Spleen (tissue), 11 donors: ENCODE measurements around the gene DVL1. TPM values are rescaled to one million over a fixed set of nuclear protein-coding genes. Genes with fewer than 3 reads are reported as not detected.

Experiments used
- DNase-seq: peaks from one replicate; pipeline ENCODE4 v3.0.0-alpha.2; 2020
- H3K27ac ChIP-seq, 8 donors: fragments of 200-600 bp; sonication (generic) in 7 of 8; 1 replicate in 4 of 8; 2 replicates in 4 of 8; pipeline versions ENCODE4 v1.5.0 to v1.8.0; 2016 to 2021; ENCODE audit warnings: inconsistent platforms in 4 of 8, mild to moderate bottlenecking in 4 of 8, moderate library complexity in 1 of 8
- H3K27me3 ChIP-seq, 7 donors: fragments of 200-600 bp; sonication (generic) in 6 of 7; replicated peaks in 1 of 7; 1 replicate in 4 of 7; 2 replicates in 3 of 7; pipeline versions ENCODE4 v1.5.0 to v1.8.0; 2016 to 2021; ENCODE audit warnings: inconsistent platforms in 3 of 7, mild to moderate bottlenecking in 1 of 7
- H3K36me3 ChIP-seq, 6 donors: fragments of 200-600 bp; sonication (generic) in 5 of 6; 1 replicate in 4 of 6; 2 replicates in 2 of 6; pipeline versions ENCODE4 v1.5.0 to v1.8.0; 2016 to 2021; ENCODE audit warnings: inconsistent platforms in 2 of 6
- H3K4me1 ChIP-seq, 6 donors: fragments of 200-600 bp; sonication (generic) in 5 of 6; 1 replicate in 3 of 6; 2 replicates in 3 of 6; pipeline versions ENCODE4 v1.5.0 to v1.8.0; 2016 to 2021; ENCODE audit warnings: inconsistent platforms in 3 of 6
- H3K4me3 ChIP-seq, 8 donors: fragments of 200-600 bp; sonication (generic) in 7 of 8; 1 replicate in 4 of 8; 2 replicates in 4 of 8; pipeline versions ENCODE4 v1.5.0 to v1.8.0; 2016 to 2021; ENCODE audit warnings: inconsistent platforms in 4 of 8, mild to moderate bottlenecking in 4 of 8, moderate library complexity in 2 of 8
- H3K9me3 ChIP-seq, 8 donors: fragments of 200-600 bp; sonication (generic) in 7 of 8; 1 replicate in 4 of 8; 2 replicates in 4 of 8; pipeline versions ENCODE4 v1.5.0 to v1.8.0; 2016 to 2021; ENCODE audit warnings: inconsistent platforms in 4 of 8
- POLR2A ChIP-seq, 3 donors: fragments of 450-650 bp; IDR thresholded peaks; one replicate each; pipeline ENCODE4 v1.5.1; 2017; ENCODE audit warnings: antibody characterized with exemption in 3 of 3, mild to moderate bottlenecking in 1 of 3
- POLR2AphosphoS5 ChIP-seq, 3 donors: sonication (generic); formaldehyde crosslinking; IDR thresholded peaks; one replicate each; pipeline ENCODE4 v1.5.1; 2017; ENCODE audit warnings: antibody characterized with exemption in 3 of 3
- whole genome bisulfite sequencing, 5 donors: extraction: QIAGEN DNeasy Blood & Tissue Kit in 3 of 5; methylation state at CpG; one replicate each; pipeline versions ENCODE4 v1.1.5 to v1.1.7; 2013 to 2018; 5-methylcytosine and 5-hydroxymethylcytosine counted together
- intact Hi-C: fragments of 100-400 bp; cut with DNase I; formaldehyde crosslinking; loops from one replicate; pipeline ENCODE4 v1.15.0; 2023; ENCODE audit warnings: low total_unique reads
- polyA plus RNA-seq, 3 donors: library from polyadenylated mRNA; stranded (reverse); fragments of 200-250 nt; gene quantifications; one replicate each; pipeline ENCODE4 v1.2.1, GENCODE V29; 2013
- total RNA-seq, 7 donors: library from RNA; depleted of rRNA in 3 of 7; stranded (reverse); fragments of >200 nt in 3 of 7; fragmentation: NEBNext Ultra II Directional in 4 of 7; extraction: Animal tissue kit (Norgen Biotek cat#: 25700) in 4 of 7; gene quantifications; one replicate each; pipeline versions ENCODE4 v1.1.0 to v1.2.1, GENCODE V29; 2016 to 2021
- TF ChIP-seq, protein P1 (sequence below), 11 experiments: fragments of 200-600 bp in 7 of 11; fragments of 450-650 bp in 4 of 11; sonication (generic) in 4 of 11; IDR thresholded peaks in 8 of 11; conservative IDR thresholded peaks in 3 of 11; 1 replicate in 7 of 11; 2 replicates in 4 of 11; pipeline versions ENCODE4 v1.4.0 to v1.8.0; 2016 to 2021; ENCODE audit warnings: antibody characterized with exemption in 11 of 11, inconsistent platforms in 4 of 11, mild to moderate bottlenecking in 1 of 11
- donor health status: healthy with polysubstance abuse.
- donor health status: DM: no; HTN: no; CAD: no; lungs with moderate emphysema.
- donor health status: DM: no; HTN: no; CAD: no.
- donor health status: Bipolar disorder and iron deficiency.
- donor health status: healthy.
- donor health status: DM: no; HTN: no; CAD: no.
- donor health status: DM: yes; HTN: yes; CAD: no.

The DVL1 gene
- total and polyA plus RNA-seq, 10 donors, result 18.1 to 59.1 (median 39.2) TPM

- no peak overlapping the region for H3K27ac ChIP-seq
- no peak overlapping the region for H3K4me3 ChIP-seq
- no peaks in the 10 kb centered on the region for H3K27me3 ChIP-seq
- no peak for DNase-seq
- WGBS, 5 donors, result 77 to 88% (median 79%) methylated on average over 16 to 31 of the region's 31 CpGs
- H3K36me3 ChIP-seq, result peaks cover 0 to 12% (median 0%) of the 10 kb centered on the region in 6 donors
- no peaks in the 10 kb centered on the region for H3K9me3 ChIP-seq
- no peak for TF ChIP-seq POLR2A (IDR thresholded peaks at IDR 0.05)
- peak in 2 of 3 donors; percentile 8 to 28 for TF ChIP-seq POLR2AphosphoS5 (IDR thresholded peaks at IDR 0.05)
- peaks cover 31 to 55% (median 37%) of the 10 kb centered on the region in 6 donors for H3K4me1 ChIP-seq
- intact Hi-C loops, result no loop called here
These were observed 46.2 kb downstream of the DVL1 start for GRCh38 chr1:1302951-1303509.

DNA sequence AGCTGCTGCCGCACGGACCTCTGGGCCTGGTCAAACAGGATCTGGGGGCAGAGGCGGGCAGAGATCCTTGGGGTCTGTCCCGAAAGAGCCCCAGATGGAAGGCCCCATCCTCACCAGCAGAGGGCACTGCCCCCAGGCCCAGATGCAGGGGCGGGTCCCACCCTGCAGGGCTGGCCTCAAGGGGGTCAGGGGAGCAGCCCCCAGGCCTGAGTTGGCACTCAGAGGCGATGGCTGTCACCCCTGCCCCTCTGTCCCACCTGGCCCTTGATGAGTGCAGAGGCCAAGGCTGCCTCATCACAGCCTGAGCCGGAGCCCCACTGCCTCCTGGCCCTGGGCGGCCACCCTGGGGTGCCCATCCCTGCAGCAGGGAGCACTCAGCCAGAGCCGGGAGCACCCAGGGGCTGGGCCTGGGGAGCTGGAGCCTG is 47.2 kb downstream of the DVL1 start:
- H3K9me3 ChIP-seq, result no peaks in the 10 kb centered on the region
- intact Hi-C loops, result no loop called here
- DNase-seq, result no peak
- no peak overlapping the region for H3K4me3 ChIP-seq
- H3K4me1 ChIP-seq, result peaks cover 27 to 50% (median 33%) of the 10 kb centered on the region in 6 donors
- H3K27me3 ChIP-seq, result no peaks in the 10 kb centered on the region
- no peak overlapping the region for H3K27ac ChIP-seq
- 85 to 95% (median 91%) methylated on average over 6 to 9 of the region's 9 CpGs for WGBS, 5 donors
- TF ChIP-seq, protein P1, sequence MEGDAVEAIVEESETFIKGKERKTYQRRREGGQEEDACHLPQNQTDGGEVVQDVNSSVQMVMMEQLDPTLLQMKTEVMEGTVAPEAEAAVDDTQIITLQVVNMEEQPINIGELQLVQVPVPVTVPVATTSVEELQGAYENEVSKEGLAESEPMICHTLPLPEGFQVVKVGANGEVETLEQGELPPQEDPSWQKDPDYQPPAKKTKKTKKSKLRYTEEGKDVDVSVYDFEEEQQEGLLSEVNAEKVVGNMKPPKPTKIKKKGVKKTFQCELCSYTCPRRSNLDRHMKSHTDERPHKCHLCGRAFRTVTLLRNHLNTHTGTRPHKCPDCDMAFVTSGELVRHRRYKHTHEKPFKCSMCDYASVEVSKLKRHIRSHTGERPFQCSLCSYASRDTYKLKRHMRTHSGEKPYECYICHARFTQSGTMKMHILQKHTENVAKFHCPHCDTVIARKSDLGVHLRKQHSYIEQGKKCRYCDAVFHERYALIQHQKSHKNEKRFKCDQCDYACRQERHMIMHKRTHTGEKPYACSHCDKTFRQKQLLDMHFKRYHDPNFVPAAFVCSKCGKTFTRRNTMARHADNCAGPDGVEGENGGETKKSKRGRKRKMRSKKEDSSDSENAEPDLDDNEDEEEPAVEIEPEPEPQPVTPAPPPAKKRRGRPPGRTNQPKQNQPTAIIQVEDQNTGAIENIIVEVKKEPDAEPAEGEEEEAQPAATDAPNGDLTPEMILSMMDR (IDR thresholded peaks at IDR 0.05 in 8 of 11, conservative IDR thresholded peaks at IDR 0.05 in 3 of 11), result peak in 5 of 11 experiments; percentile 23 to 59 (median 37)
- TF ChIP-seq POLR2A (IDR thresholded peaks at IDR 0.05), result no peak
- peaks cover 0 to 18% (median 4%) of the 10 kb centered on the region in 6 donors for H3K36me3 ChIP-seq

GRCh38 chr1:1300352-1300739 is 48.9 kb downstream of the DVL1 start:
- no peaks in the 10 kb centered on the region for H3K9me3 ChIP-seq
- peaks cover 11 to 33% (median 17%) of the 10 kb centered on the region in 6 donors for H3K4me1 ChIP-seq
- H3K27me3 ChIP-seq, result no peaks in the 10 kb centered on the region
- 83 to 90% (median 87%) methylated on average over 11 to 12 of the region's 12 CpGs for WGBS, 5 donors
- no peak overlapping the region for H3K27ac ChIP-seq
- intact Hi-C loops, result no loop called here
- TF ChIP-seq POLR2A (IDR thresholded peaks at IDR 0.05) (no peak), POLR2AphosphoS5 (IDR thresholded peaks at IDR 0.05) (peak in 1 of 3 donors; percentile 7)
- no peak for DNase-seq
- H3K4me3 ChIP-seq, result no peak overlapping the region
- peaks cover 0 to 35% (median 4%) of the 10 kb centered on the region in 6 donors for H3K36me3 ChIP-seq

GRCh38 chr1:1299686-1300351 is 49.4 kb downstream of the DVL1 start:
- Histone ChIP-seq H3K27ac (no peak overlapping the region), H3K36me3 (peaks cover 0 to 40% (median 7%) of the 10 kb centered on the region in 6 donors), H3K27me3 (no peaks in the 10 kb centered on the region), H3K9me3 (no peaks in the 10 kb centered on the region), H3K4me1 (peaks cover 5 to 28% (median 11%) of the 10 kb centered on the region in 6 donors), H3K4me3 (no peak overlapping the region)
- no peak for DNase-seq
- 82 to 91% (median 88%) methylated on average over 21 to 22 of the region's 22 CpGs for WGBS, 5 donors
- TF ChIP-seq, protein P1 (IDR thresholded peaks at IDR 0.05 in 8 of 11, conservative IDR thresholded peaks at IDR 0.05 in 3 of 11), result peak in 5 of 11 experiments; percentile 11 to 46 (median 36)
- TF ChIP-seq POLR2A (IDR thresholded peaks at IDR 0.05), result no peak
- intact Hi-C loops, result no loop called here
